ENCODE measurements around the gene RNF222. TPM values are rescaled to one million over a fixed set of nuclear protein-coding genes. Genes with fewer than 3 reads are reported as not detected.
A peak's percentile ranks its signal among the peaks of the same experiment; 100 is the strongest.

The RNF222 gene, protein sequence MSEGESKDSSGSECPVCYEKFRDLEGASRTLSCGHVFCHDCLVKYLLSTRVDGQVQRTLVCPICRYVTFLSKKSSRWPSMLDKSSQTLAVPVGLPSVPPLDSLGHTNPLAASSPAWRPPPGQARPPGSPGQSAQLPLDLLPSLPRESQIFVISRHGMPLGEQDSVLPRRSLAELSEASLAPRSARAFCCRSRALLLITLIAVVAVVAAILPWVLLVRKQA
- polyA plus RNA-seq (ENCODE audit: insufficient read length in 4 of 4) = under 1 TPM in 3 of 4 donors, not detected in 1; 0.04 to 0.27 (median 0.13) TPM

DNA sequence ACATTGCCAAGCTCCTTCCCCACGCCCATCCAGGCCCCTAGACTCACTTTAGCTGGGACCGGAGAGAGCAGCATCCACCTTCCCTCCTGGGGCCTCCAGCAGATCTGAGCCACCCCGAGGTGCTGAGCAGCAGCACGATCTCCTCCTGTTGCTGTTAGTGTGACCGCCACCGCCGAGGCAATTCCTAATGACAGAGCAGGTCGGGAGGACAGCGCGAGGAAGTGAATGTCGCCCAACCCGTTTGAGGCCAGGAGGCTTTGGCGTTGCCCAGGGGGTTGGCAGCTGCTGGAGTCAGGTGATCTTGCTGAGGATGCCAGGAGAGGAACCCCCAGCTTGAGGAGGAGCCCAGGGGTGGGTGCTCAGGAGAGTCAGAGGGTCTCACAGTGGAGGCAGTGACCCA lies at the start of gene RNF222:
Gene RNF222 (minus strand): TSS at position 192 of the 400 bp plus-strand sequence. CDS start 4,366 bp downstream, outside the sequence.
- no peak for DNase-seq (ENCODE audit: low read depth in 4 of 4, low spot score in 2 of 4)

DNA sequence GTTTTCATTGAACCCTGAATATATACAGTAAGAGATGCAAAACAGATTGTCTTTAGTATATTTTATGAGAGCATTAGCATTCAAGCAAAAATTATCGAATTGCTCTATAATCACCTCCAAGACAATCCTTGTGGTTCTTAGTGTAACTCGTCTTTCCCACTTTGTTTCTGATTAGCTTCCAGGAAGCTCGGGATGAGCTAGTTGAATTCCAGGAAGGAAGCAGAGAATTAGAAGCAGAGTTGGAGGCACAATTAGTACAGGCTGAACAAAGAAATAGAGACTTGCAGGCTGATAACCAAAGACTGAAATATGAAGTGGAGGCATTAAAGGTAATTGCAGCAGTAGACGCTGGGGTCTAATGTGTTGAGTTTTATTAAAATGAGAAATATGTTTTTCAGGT lies 47.9 kb upstream of the RNF222 start:
- DNase-seq (ENCODE audit: low read depth in 4 of 4, low spot score in 2 of 4) = no peak

DNA sequence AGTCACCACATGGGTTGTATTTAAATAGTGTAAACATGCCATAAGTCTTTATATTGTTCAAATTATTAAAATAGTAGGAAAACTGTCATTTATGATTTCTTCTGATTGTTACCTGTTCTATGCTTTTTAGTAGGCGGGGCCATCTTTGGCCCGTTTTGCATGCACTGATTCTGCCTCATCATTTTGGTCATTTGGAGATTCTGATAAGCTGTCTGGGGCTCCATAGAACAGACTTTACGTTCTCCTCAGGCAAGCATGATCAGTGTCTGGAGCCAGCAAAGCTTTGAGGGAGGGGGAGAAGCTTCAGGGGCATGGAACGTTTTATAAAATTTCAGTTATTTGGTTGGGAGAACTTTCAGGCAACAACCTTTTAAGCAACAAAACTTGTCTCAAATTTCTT lies 46.9 kb upstream of the RNF222 start:
- DNase-seq (ENCODE audit: low read depth in 4 of 4, low spot score in 2 of 4) = no peak

DNA sequence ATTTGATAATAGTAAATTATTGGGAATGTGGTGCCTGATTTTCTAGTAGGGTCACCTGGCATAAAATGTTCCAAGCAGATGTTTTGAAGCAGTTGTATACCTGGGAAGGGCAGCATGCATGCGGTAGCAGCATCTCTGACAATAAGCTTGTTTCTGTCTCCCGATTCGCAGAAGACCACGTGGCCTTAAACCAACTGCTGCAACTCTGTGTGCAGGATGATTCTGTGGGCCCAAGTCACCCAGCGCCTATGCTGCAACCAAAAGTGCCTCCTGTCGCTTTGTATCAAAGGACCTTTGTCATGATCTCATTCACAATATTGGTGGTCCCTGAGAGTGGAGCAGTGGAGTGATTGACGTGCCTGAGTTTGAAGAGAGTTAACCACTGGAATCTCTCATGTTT lies 46.1 kb upstream of the RNF222 start:
- DNase-seq (ENCODE audit: low read depth in 4 of 4, low spot score in 2 of 4) = no peak

DNA sequence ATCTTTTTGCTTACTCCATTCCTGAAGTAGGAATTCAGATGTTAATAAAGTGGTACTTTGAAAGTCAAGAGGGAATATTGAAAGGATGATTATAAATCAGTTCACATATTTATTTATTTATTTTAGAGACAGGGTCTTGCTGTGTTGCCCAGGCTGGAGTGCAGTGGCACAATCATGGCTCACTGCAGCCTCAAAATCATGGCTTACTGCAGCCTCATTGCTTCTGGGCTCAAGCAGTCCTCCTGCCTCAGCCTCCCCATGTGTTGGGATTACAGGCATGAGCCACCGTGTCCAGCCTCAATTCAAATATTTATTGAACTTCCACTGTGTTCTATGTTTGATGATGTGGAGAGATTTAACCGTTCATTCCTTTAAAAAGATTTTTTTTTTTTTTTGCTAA lies 44.7 kb upstream of the RNF222 start:
- no peak for DNase-seq (ENCODE audit: low read depth in 4 of 4, low spot score in 2 of 4)

DNA sequence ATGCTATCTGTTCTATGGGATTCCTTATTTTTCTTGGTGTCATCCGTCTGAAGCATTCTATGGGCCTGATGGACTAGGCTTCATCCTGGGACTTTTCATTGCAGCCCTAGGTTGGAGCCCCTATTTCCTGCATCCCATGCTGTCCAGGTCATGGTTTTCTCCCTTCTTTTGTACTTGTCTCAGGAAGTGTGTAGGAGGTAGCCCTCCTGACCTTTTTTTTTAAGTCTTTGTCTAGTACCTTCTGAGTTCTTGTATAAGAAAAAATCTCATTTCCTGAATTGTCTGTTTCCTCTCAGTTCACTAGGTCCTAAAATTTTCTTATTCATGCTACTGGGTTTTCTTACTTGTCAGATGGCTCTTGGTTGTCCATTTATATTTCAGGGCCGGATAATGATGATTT lies 44.1 kb upstream of the RNF222 start:
- no peak for DNase-seq (ENCODE audit: low read depth in 4 of 4, low spot score in 2 of 4)

DNA sequence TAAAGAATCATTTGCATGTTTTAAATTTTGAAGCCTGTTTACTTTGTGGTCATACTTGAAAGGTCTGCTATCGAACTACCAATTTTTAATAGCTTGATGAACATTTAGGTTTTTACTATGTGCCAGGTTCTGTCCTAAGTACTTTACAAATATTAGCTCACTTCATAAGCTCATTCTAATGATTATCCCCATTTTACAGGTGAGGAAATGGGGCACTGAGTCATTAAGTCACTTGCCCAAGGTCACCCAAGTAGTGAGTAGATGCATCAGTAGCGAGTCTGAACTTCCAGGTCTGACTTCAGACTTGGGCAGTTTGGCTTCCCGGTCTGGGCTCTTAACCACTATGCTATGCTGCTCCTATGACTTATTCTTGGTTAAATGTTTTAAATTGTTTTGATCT lies 42.1 kb upstream of the RNF222 start:
- DNase-seq (ENCODE audit: low read depth in 4 of 4, low spot score in 2 of 4) = no peak

DNA sequence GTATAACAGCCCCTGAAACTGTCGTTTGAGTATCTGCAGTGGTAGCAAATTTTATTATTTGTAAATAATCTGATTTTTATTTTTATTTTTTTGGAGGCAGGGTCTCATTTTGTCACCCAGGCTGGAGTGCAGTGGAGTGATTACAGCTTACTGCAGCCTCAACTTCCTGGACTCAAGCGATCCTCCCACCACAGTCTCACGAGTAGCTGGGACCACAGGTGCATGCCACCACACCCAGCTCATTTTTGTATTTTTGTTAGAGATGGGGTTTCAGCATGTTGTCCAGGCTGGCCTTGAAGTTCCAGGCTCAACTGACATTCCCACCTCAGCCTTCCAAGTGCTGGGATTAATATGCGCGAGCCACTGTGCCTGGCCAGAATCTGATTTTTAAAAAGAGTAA lies 40.8 kb upstream of the RNF222 start:
- no peak for DNase-seq (ENCODE audit: low read depth in 4 of 4, low spot score in 2 of 4)

DNA sequence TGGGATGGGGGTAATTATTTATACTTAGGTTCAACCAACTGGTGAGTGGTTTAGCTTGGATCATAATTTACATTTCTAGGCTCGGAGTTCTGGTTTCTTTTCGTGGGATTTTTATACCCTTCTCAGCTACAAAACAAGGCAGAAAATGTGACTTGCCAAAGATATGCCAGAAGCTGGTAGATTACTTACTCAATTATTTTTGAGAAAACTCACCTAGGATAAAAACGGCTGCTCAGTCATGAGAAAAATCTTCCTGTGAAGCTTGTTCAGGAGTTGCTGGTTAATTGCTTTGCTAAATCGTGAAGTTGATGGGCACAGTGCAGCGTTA lies 39.2 kb upstream of the RNF222 start:
- peak in 2 of 4 donors; percentile 6 to 7 for DNase-seq (ENCODE audit: low read depth in 4 of 4, low spot score in 2 of 4)

DNA sequence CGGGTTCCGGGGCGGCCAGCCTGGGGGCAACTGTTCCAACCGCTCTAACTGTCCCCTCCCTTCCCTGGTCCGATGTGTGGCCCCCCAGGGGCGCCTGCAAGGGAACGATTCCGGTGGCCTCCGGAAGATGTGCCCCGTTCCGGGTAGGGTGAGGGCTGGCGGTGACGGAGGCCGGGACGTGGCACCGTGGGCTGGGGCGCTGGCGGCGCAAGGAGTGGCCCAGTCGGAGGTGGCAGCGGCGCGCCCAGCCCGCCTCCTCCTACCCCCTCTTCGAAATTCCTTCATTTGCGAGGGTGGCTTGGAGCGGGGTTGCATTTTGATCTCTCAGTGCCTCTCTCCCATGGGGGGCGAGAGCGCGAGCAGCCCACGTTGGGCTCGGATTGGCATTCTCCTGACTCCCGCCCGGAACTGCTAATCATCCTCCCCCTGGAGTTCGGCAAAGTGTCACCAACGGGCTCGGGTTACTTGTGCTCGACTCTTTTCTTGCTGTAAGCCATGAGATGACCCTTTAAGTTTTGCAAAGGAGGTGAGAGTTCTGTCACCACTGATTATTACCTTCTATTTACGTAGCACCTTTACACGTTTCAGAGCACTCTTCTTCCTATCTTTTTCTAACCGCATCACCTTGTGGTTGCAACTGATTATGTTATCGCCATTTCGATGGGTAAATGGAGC lies 38.7 kb upstream of the RNF222 start:
- DNase-seq (ENCODE audit: low read depth in 4 of 4, low spot score in 2 of 4) = peak; percentile 36 to 58 (median 50)

DNA sequence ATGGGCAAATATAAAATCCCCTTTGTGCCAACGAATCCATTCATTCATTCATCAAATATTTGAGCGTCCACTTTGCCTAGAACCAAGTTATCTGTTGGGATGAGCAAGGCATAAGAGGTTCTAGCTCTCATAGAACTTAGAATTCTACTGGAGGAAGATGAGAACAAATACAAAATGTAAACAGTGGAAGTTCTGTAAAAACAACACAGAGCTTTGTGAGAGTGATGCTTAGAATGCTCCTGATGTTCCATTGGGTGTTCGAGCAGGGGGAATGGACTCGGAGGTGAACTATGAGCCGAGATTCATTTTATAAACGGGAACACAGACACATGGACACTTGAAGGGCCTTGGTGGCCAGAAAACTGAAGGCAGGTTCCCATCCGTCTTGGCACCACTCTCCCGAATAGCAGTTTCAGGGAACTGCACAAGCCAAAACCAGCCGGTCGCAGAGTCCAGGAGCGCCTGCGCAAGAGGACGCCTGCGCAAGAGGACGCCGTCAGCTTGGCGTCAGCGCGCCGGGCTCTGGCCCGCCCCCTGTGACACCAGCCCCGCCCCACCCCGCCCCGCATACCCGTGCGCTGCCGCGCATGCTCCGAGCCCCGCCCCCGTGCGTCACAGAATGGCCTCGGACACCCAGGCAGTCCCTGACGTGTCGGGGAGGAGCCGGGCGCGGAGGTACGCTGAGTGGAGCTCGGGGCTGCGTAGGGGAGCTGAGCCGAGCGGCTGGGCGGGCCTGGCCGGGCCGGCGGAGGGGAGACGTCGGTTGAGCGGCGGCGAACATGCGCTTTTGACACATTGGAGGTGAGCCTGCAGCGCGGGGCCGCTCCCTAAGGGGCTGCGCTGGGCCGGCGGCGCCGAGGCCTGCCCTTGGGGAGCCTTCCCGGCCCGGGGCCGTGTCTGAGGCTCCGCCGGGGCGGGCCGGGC lies 37.9 kb upstream of the RNF222 start, which contains the start of gene NDEL1:
Gene NDEL1 (plus strand): TSS at position 640 of the 924 bp plus-strand sequence. CDS start 8,388 bp downstream, outside the sequence.
- DNase-seq (ENCODE audit: low read depth in 4 of 4, low spot score in 2 of 4) = peak; percentile 85 to 95 (median 95)

DNA sequence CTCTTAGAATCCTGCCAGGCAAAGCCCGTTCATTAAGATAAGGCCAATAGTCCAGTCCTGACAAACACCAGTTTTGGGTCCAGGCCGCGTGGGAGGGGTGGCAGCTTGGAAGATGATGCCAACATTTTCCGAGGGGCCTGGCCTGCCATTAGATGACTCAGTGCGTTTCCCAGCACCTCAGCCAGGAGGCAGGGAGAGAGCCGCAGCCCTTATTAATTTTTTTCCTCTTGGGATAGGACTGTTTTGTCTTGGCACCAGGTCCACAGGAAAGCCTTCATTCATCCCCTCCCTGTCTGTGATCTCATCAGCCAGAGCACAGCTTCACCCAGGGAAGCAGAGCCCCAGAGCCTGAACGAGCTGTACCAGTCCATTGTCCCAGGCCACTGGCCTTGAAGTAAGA lies 33.3 kb upstream of the RNF222 start:
- DNase-seq (ENCODE audit: low read depth in 4 of 4, low spot score in 2 of 4) = no peak

DNA sequence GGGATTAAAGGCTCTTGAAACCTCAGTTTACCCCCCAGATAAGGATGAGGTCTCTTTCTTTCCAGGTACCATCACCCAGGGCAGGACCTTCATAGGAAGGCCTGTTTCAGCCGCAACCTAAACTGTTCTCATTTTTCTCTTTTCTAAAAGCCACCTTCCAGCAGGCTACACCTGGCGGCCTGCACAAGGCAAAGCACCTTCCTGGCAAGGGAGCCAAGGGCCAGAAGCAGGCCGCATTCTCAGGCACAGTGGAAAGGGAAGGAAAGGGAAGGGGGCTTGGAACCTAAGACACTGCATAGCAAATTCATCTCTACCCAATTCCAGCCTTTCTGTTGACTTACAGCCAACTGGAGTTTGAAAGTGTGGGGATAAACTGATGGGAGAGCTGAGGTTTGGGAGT lies 29.2 kb upstream of the RNF222 start:
- no peak for DNase-seq (ENCODE audit: low read depth in 4 of 4, low spot score in 2 of 4)

DNA sequence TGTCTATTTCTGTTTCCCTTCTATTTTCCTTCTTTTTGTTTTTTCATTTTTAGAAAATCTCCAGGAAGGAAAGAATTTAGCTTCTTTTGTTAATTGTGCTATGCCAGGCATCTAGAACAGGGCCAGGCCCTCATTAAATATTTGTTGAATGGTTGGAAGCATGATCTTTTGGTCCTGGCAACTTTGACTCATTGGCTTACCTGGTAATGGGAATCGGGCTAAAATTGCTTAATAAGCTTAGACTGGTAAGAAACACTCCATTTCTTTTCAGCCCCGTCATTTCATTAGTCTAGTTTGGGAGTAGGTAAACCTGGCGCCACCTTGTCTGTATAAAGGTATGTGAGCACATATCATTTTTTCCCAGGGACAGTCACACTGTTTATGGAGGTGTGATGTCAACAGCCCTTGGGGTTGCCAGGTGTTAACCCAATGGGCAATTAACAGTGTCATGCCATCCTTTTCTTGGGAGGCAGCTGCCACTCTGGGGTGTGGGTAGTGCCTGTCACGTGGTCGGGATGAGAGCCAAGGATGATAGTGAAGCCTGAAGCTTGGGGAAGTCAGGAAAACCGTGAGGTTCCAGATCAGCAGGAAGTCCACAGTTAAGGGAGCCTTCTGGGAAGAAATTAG lies 28.6 kb upstream of the RNF222 start:
- no peak for DNase-seq (ENCODE audit: low read depth in 4 of 4, low spot score in 2 of 4)

DNA sequence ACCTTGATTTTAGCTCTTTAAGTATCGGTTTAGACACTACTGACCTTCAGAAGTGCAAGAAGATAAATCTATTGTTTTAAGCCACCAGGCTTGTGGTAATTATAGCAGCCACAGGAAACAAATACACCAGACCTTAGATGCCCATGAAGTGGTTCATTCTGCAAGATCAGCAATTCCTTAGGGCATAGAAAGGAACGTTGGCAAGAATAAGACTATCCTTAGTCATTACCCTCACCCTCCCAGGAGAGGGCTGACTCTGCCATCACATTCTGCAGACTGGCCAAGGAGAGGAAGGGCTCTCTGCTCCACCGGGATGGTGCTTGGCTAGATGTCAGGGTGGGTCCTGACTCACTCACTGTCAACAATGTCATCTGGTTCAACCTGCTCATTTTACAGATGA lies 23.9 kb upstream of the RNF222 start:
- DNase-seq (ENCODE audit: low read depth in 4 of 4, low spot score in 2 of 4) = no peak

DNA sequence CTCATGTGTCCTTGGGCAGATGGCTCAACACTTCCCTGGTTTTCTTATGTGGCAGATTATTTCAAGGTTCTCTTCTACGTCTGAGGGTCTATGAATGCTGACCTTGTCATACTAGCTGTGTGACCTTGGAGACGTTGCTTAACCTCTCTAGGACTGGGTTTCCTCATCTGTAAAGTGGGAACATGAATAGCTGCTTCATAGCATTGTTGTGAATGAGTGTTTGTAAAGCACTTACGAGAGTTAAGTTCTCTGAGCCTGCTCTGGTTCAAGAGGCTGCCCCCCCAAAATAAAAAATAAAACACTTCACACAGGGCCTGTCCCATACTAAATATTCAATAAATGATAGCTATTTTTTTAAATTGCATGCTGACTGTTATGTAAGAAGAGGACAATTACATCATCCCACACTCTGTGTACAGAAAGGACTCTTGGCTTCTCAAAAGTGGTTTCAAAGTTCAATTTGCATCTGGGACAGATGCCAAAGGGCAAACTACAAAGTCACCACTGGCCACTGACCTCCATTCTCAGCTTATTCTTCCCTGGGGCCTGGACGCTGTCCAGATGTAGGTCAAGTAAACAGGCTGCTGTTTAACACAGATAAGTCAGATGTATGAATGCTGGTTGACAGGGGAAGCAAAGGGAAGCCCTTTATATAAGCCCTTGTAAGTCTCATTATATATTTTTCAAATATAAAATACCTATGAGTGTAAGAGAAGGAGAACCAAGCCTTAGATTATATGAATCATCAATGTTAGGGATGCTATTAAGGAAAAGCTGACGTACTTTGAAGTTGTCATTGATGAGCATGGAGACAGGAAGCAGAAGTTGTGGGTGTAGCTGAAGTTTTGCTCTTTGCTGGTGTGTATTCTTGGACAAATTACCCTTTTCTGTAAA lies 22.7 kb upstream of the RNF222 start:
- DNase-seq (ENCODE audit: low read depth in 4 of 4, low spot score in 2 of 4) = peak in 2 of 4 donors; percentile 38 to 54

DNA sequence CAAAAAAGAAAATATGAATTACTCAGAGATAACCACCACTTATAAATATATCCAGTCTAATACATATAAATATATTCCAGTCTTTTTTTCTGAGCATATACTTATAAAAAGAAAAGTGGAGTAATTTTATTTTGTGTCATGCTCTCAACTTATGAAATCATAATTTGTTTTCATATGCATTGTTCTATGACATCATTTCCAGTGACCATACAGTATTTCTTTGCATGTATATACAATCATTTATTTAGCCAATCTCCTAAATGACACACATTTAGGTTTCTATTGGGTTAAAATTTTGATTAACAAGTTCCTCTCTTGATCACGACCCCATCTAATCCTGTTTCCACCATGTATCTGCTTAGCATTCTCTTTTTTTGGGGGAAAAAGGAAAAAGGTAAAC lies 21.7 kb upstream of the RNF222 start:
- no peak for DNase-seq (ENCODE audit: low read depth in 4 of 4, low spot score in 2 of 4)

DNA sequence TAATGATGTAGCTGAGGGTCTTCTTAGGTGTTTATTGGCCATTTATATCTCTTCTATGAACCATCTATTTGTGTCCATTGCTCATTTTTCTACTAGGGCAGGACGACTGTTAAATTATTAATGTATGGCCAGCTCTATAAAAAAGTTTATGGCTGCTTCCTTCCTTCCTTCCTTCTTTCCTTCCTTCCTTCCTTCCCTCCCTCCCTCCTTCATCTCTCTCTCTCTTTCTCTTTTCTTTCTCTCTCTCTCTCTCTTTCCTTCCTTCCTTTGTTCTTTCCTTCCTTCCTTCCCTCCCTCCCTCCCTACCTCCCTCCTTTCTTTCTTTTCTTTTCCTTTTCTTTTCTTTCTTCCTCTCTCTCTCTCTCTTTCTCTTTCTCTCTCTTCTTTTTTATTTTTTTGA lies 20.8 kb upstream of the RNF222 start:
- no peak for DNase-seq (ENCODE audit: low read depth in 4 of 4, low spot score in 2 of 4)

DNA sequence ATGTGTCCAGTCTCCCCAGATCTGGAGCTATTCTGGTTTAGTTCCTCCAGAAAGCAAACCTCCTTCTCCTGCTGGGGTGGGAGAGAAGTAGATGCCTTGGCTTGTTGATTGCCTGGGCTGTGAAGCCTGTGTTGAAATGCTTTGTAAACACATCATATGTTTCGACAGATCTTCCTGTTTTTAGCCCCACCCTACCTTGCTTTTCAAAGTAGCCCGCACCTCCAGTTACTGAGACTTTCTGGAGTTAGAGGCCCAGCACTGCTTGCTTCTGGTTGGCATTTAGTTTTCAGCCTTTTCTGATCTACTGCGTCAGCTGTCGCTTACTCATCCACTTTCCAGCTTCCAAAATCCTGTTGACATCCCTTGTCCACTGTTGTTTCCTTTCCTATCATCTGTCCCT lies 20.2 kb upstream of the RNF222 start:
- DNase-seq (ENCODE audit: low read depth in 4 of 4, low spot score in 2 of 4) = no peak

DNA sequence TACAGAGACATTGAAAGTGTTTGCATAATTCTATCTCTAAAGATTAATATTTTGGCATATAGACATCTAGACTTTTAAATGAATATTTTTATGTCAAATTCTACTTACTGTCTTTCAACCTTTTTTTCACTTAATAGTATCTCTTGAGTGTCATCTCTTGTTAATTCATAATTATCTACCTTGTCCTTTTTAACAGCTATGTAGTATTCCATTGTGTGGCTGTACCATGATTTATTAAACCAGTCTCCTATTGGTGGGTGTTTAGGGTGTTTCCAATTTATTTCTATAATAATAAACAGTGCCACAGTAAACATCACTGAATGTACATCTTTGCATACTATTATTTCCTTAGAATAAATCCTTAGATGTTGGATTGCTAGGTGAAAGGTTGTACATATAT lies 16.3 kb upstream of the RNF222 start:
- no peak for DNase-seq (ENCODE audit: low read depth in 4 of 4, low spot score in 2 of 4)
